ENCODE data around the gene CD151. TPM values are rescaled to one million over a fixed set of nuclear protein-coding genes. Genes with fewer than 3 reads are reported as not detected.
A peak's percentile ranks its signal among the peaks of the same experiment; 100 is the strongest.

CD151 gene
- polyA plus RNA-seq, 3 donors from 2014 or later: 19.7 to 25.7 (median 23.7) TPM

DNA sequence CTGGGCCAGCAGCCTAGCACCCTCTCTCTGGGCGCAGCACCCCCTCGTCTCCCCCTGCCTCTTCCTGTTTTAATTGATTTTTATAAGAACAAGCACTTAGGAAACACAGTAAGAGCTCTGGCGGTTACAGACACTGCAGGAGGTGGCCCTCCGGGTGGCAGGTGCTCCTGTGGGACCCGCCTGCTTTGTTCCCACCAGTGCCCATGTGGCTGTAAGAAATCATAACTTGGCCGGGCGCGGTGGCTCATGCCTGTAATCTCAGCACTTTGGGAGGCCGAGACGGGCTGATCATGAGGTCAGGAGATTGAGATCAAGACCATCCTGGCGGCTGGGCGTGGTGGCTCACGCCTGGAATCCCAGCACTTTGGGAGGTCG lies 28.3 kb downstream of the CD151 start:
- DNase-seq: no peak
- H3K4me1 Mint-ChIP-seq: peaks cover 10 to 14% of the 10 kb centered on the region in 2 donors
- peak overlapping the region in 1 of 6 donors; percentile 7 for H3K27ac Mint-ChIP-seq
- H3K36me3 Mint-ChIP-seq: no peaks in the 10 kb centered on the region
- H3K4me3 Mint-ChIP-seq: no peak overlapping the region
- H3K9me3 Mint-ChIP-seq: no peaks in the 10 kb centered on the region
- H3K27me3 Mint-ChIP-seq (ENCODE audit: low read depth in 3 of 3): peaks cover 3 to 4% (median 4%) of the 10 kb centered on the region in 3 donors

DNA sequence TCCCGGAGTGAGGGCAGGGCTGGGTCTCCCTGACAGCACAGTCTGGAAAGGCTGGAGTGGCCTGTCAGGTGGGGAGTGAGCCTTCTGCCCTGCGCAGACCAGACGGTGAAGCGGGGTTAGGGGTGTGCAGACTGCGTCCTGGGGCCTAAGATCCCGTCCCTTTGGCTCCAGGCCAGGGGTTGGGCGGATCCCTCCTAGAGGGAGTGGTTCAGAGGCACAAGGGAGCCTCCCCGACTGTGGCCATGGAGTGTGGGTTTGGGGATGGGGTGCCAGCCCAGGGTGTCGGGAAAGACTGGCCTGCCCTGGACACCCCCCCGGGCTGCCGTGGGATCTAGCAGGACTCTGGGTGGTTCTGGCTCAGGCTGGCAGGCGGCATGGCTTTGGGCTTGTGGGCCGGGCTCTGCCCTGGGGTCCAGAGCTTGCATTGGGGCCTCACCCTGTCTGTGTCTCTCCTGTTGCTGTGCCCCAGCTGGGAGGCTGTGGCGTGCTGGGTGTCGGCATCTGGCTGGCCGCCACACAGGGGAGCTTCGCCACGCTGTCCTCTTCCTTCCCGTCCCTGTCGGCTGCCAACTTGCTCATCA lies 29.4 kb downstream of the CD151 start:
- DNase-seq: no peak
- H3K4me3 Mint-ChIP-seq: no peak overlapping the region
- H3K36me3 Mint-ChIP-seq: no peaks in the 10 kb centered on the region
- H3K27ac Mint-ChIP-seq: no peak overlapping the region
- peaks cover 1 to 4% of the 10 kb centered on the region in 2 donors for H3K4me1 Mint-ChIP-seq
- H3K27me3 Mint-ChIP-seq (ENCODE audit: low read depth in 3 of 3): peaks cover 0 to under 1% (median under 1%) of the 10 kb centered on the region in 3 donors
- no peaks in the 10 kb centered on the region for H3K9me3 Mint-ChIP-seq

DNA sequence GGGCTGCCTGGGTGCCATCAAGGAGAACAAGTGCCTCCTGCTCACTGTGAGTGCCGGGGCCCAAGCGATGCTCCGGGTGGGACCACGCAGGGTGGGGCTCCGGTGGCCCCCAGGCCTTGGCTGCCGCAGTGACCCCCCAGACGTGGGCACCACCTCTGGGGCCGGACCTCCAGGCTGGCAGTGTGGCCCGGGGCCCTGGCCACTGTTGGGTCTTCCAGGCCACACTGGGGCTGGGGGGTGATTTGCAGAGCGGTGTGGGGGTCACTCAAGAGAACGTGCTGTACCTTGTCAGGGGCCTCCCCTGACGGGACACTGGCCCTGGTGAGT lies 29.9 kb downstream of the CD151 start:
- H3K4me1 Mint-ChIP-seq: peaks cover 0 to 2% of the 10 kb centered on the region in 2 donors
- H3K36me3 Mint-ChIP-seq: no peaks in the 10 kb centered on the region
- H3K27me3 Mint-ChIP-seq (ENCODE audit: low read depth in 3 of 3): no peaks in the 10 kb centered on the region
- H3K4me3 Mint-ChIP-seq: no peak overlapping the region
- DNase-seq: no peak
- no peak overlapping the region for H3K27ac Mint-ChIP-seq
- no peaks in the 10 kb centered on the region for H3K9me3 Mint-ChIP-seq

DNA sequence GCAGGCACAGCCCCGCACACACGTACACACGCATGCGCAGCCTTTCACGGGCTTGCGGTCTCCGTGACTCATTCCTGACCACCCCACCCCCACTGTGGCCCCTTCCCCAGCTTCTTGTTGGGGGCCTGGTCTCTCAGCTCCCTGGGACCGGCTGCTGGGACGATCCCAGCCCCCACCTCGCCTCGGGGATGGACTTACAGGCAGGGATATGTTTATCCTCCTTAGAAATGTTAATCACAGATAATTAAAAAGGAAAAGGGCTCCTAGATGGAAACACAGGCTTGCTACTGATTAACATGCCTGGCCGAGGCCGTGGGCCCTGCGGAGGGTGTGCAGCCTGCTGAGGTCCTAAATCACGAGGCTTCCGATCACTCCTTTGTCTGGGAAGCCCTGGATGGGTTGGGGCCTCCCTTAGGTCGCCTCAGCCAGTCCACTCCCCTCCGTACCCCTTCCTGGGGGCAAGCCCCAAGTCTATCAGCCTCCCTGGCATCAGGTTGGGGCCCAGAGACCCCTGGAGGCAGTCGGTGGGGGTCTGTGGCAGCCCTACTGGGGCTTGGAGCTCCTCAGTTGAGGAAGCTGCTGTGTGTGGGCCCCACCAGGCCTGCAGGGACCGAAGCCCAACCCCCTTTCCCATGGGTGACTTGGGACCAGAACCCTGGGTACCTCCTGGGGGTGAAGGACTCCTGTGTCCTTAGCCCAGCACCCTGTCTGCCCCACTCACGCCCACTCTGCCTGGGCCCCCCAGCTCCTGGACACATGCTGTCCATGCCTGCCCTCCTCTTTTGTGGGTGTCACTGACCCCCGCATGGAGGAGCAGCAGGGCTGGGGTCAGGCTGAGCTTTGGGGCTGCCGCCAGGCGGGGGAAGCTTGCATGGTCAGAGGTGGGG lies 30.5 kb downstream of the CD151 start:
- DNase-seq: no peak
- Mint-ChIP-seq H3K36me3 (no peaks in the 10 kb centered on the region), H3K4me3 (no peak overlapping the region), H3K27ac (no peak overlapping the region), H3K9me3 (no peaks in the 10 kb centered on the region), H3K4me1 (no peaks in the 10 kb centered on the region), H3K27me3 (ENCODE audit: low read depth in 3 of 3) (no peaks in the 10 kb centered on the region)

DNA sequence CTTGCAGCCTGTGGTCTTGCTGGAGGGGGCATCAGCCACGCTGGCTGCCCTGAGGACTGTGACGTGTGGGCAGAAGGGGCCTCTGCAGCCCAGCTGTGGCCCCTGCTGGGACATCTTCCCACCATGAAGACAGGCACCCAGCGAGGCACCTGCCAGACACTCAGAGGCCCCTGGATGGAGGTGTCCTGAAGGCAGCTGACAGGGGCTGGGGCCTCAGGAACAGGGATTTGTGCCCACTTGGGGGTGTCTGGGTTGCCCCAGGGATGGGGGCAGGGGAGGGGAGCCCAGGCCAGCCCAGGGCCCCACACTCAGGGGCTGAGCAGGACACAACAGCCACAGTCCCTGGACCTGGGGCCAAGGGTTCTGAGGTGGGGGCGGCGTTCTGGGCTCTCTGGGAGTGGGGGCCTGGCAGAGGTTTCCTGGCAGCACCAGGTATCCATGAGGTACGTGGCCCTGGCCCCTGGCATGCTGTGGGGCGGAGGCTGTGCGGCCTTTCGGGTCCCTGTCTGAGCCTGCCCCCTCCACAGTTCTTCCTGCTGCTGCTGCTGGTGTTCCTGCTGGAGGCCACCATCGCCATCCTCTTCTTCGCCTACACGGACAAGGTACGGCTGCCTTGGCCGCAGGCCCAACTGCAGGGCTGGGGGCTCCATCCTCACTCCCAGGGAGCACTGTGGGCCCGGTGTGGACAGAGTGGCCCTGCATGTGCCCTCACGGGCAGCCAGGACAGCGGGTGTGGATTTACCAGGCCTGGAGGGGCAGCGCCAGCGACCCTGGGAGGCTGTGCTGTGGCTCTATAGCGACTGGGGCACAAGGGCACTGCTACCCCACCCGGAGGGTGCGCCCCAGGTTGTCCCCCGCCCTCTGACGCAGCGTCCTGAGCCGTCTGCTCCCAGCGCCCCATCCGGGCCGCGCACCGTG lies 31.4 kb downstream of the CD151 start:
- H3K4me1 Mint-ChIP-seq: no peaks in the 10 kb centered on the region
- no peaks in the 10 kb centered on the region for H3K36me3 Mint-ChIP-seq
- no peaks in the 10 kb centered on the region for H3K27me3 Mint-ChIP-seq (ENCODE audit: low read depth in 3 of 3)
- H3K4me3 Mint-ChIP-seq: no peak overlapping the region
- H3K9me3 Mint-ChIP-seq: no peaks in the 10 kb centered on the region
- DNase-seq: no peak
- no peak overlapping the region for H3K27ac Mint-ChIP-seq

DNA sequence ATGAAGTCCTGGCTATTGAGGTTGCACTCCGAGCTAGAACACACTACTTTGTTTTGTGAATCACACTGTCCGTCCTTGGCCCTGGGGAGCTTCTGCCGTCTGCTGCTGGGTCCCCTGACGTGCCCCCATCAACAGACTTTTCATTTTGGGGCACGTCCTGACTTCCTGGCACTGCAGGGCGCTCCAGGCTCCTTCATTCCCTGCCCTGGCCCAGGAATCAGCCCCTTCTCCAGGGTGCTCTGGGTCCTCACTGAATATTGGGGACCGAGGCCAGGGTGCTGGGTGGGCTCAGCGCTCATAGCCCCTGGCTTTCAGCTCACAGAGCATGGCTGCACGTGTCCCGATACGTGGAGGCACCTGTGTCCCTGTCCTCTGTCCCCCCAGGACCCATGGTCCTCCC lies 32.1 kb downstream of the CD151 start:
- Mint-ChIP-seq H3K4me3 (no peak overlapping the region), H3K4me1 (no peaks in the 10 kb centered on the region), H3K27ac (no peak overlapping the region), H3K27me3 (ENCODE audit: low read depth in 3 of 3) (no peaks in the 10 kb centered on the region), H3K9me3 (no peaks in the 10 kb centered on the region), H3K36me3 (no peaks in the 10 kb centered on the region)
- DNase-seq: no peak

DNA sequence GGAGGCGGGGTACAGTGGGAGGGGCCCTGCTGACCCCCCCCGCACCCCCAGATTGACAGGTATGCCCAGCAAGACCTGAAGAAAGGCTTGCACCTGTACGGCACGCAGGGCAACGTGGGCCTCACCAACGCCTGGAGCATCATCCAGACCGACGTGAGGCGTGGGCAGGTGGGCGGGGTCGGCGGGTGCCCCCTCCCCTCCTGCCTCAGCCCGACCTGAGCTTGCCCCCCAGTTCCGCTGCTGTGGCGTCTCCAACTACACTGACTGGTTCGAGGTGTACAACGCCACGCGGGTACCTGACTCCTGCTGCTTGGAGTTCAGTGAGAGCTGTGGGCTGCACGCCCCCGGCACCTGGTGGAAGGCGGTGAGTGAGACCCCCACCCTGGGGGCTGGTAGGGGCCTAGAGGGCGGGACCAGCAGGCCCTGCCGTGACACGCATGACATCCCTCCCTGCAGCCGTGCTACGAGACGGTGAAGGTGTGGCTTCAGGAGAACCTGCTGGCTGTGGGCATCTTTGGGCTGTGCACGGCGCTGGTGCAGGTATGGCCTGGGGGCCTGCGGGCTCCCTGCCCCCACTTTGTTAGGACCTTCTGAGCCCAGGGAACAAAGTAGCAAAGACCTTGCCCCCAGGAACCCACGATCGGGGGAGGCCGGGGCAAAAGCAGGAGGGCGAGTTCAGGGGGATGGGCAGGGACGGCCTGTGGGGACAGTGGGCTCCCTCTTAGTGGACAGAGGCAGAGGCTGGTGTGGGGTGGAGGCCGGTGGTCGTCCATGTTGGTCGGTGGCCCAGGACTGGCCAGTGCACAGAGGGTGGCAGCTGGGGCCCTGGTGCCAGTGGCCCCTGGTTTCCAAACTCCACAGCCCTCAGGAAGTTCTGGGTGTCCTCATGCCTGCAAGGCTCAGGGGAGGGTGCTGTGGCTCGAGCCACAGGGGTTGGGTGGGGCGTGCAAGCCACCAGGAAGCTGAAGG lies 33.0 kb downstream of the CD151 start:
- no peaks in the 10 kb centered on the region for H3K4me1 Mint-ChIP-seq
- H3K4me3 Mint-ChIP-seq: no peak overlapping the region
- H3K9me3 Mint-ChIP-seq: no peaks in the 10 kb centered on the region
- DNase-seq: no peak
- H3K27me3 Mint-ChIP-seq (ENCODE audit: low read depth in 3 of 3): no peaks in the 10 kb centered on the region
- H3K36me3 Mint-ChIP-seq: no peaks in the 10 kb centered on the region
- no peak overlapping the region for H3K27ac Mint-ChIP-seq

DNA sequence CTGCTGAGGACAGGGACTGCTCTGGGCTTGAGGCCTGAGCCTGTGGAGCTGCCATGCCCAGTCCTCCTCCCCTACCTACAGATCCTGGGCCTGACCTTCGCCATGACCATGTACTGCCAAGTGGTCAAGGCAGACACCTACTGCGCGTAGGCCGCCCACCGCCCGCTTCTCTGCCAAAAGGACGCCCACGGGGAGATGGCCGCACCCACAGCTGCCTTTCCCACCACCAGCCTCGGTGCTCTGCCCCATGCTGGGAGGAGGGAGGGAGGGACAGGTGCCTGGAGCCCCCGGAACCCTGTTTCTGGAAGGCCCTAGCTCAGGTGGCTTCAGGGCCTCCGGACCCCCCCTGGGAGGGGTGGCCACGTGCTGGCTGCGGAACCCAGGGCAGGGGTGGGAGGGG lies 33.7 kb downstream of the CD151 start:
- no peak overlapping the region for H3K27ac Mint-ChIP-seq

DNA sequence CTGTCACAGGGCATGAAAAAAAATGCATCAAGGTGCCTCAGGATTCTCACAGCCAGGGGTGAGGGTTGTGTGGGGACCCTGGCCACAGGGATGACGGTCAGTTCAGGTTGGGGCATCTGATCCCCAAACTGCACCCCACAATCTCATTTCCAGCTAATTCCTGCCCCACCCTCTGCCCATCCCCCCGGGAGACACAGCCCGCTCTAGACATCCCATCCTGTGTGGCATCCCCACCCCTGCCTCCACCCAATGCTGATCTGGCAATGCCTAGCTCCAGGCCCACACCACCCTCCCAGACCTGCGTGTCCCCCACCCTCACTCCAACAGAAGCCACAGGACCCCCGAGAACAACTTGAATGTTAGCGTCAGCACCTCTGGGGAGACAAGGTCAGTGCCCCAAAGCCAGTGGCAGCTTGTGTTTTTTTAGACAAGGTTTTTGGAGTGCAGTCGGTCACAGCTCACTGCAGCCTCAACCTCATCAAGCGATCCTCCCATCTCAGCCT lies 35.2 kb downstream of the CD151 start:
- Mint-ChIP-seq H3K27ac (no peak overlapping the region), H3K4me1 (no peaks in the 10 kb centered on the region), H3K36me3 (no peaks in the 10 kb centered on the region), H3K27me3 (ENCODE audit: low read depth in 3 of 3) (no peaks in the 10 kb centered on the region), H3K9me3 (no peaks in the 10 kb centered on the region), H3K4me3 (no peak overlapping the region)
- DNase-seq: no peak

More for the DNA sequence above, 33.7 kb downstream of the CD151 start:
- no peaks in the 10 kb centered on the region for H3K4me1 Mint-ChIP-seq
- no peaks in the 10 kb centered on the region for H3K9me3 Mint-ChIP-seq
- no peak for DNase-seq
- no peaks in the 10 kb centered on the region for H3K36me3 Mint-ChIP-seq
- no peaks in the 10 kb centered on the region for H3K27me3 Mint-ChIP-seq (ENCODE audit: low read depth in 3 of 3)
- H3K4me3 Mint-ChIP-seq: no peak overlapping the region

DNA sequence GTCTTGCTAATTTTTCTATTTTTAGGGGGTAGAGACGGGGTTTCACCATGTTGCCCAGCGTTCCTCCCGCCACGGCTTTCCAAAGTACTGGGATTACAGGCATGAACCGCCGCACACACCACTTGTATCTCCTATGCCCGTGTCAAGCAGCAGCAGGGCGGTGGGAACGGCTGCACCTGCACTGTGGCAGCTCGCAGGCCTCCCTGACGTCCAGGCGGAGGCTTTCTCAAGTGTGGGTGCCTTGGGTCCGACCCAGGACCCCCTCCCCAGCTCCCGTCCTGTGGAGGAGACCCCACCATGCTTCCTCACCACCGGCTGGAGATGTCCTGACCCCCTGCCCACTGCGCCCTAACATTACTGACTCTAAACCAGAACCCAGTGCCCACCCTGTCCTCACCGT lies 35.6 kb downstream of the CD151 start:
- H3K27me3 Mint-ChIP-seq (ENCODE audit: low read depth in 3 of 3): no peaks in the 10 kb centered on the region
- H3K4me3 Mint-ChIP-seq: no peak overlapping the region
- no peak for DNase-seq
- H3K4me1 Mint-ChIP-seq: no peaks in the 10 kb centered on the region
- no peak overlapping the region for H3K27ac Mint-ChIP-seq
- H3K9me3 Mint-ChIP-seq: no peaks in the 10 kb centered on the region
- no peaks in the 10 kb centered on the region for H3K36me3 Mint-ChIP-seq

DNA sequence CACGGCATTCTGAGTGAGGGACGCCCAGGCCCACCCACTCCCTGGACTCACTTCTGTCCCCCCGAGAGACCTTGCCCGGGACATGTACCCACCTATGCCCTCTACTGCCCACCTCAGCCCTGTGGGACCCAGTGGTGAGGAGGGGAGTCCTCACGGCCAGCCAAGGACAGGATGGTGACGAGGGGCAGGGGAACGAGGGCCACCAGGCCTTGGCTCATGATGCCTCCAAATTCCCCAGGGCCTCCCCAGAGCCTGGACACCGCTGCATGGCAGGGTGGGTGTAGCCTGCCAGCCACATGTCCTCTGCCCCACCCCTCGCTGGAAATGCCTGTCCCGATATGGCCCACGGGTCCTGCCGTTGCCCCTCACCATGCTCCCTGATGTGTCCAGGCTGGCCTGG lies 36.0 kb downstream of the CD151 start:
- Mint-ChIP-seq H3K36me3 (peaks cover 0 to 3% (median 0%) of the 10 kb centered on the region in 3 donors), H3K27ac (no peak overlapping the region), H3K4me1 (no peaks in the 10 kb centered on the region), H3K4me3 (no peak overlapping the region), H3K27me3 (ENCODE audit: low read depth in 3 of 3) (no peaks in the 10 kb centered on the region), H3K9me3 (no peaks in the 10 kb centered on the region)
- DNase-seq: no peak

DNA sequence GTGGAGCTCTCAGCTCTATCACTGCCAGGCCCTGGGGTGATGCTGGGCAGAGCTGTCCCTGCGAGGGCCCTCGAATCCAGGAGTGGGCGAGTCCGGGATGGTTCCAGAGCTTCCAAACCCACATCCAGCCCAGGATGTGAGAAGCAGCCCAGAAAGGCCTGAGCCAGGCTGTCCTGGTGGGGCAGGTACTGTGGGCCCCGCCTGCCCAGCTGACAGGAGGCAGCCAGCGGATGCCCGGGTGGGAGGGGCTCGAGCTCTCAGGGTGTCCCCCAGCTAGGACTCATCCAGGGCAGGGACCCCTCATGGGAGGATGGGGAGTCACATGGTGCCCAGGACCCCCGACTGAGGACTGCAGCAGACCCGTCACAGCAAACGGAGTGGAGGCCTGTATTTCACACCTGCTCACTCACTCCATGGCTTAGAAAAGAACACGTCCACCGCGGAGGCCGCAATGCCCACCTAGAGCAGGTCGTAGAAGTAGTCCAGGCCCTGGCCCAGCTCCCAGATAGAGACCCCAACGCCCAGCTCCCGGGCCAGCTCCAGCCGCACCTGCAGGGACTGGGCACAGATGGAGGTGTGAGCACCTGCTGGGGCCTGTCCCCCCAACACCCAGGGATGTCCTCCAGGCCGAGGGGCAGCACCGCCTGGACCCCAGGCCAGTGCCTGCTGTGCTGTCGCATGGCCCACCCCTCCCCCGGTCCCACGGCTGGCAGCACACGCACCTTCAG lies 36.8 kb downstream of the CD151 start:
- Mint-ChIP-seq H3K27me3 (ENCODE audit: low read depth in 3 of 3) (peaks cover 0 to under 1% (median 0%) of the 10 kb centered on the region in 3 donors), H3K9me3 (no peaks in the 10 kb centered on the region), H3K36me3 (peaks cover 0 to 4% (median 0%) of the 10 kb centered on the region in 3 donors), H3K4me1 (no peaks in the 10 kb centered on the region), H3K27ac (no peak overlapping the region), H3K4me3 (no peak overlapping the region)
- DNase-seq: no peak

DNA sequence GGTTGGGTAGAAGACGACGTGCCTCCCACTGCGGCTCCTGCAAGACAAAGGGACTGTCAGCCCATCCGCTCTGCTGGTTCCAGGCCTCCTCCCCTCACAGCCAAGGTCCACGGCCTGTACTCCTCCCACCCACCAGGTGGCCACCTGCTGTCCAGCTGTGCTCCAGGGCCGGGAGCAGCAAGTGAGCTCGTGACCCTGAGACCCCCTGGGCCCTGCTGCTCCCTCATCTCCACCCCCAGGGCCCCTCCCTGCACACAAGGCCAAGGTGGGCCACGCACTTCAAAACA lies 37.3 kb downstream of the CD151 start:
- no peak for DNase-seq
- no peaks in the 10 kb centered on the region for H3K9me3 Mint-ChIP-seq
- no peak overlapping the region for H3K27ac Mint-ChIP-seq
- no peak overlapping the region for H3K4me3 Mint-ChIP-seq
- H3K4me1 Mint-ChIP-seq: no peaks in the 10 kb centered on the region
- H3K36me3 Mint-ChIP-seq: peaks cover 0 to 4% (median 0%) of the 10 kb centered on the region in 3 donors
- H3K27me3 Mint-ChIP-seq (ENCODE audit: low read depth in 3 of 3): peaks cover 0 to 2% (median 0%) of the 10 kb centered on the region in 3 donors
